ENCODE measurements around the gene ARHGAP32. TPM values are rescaled to one million over a fixed set of nuclear protein-coding genes. Genes with fewer than 3 reads are reported as not detected.

ARHGAP32 gene
- total RNA-seq, 4 donors from 2014 or later: 11.2 to 21.7 (median 18.1) TPM

DNA sequence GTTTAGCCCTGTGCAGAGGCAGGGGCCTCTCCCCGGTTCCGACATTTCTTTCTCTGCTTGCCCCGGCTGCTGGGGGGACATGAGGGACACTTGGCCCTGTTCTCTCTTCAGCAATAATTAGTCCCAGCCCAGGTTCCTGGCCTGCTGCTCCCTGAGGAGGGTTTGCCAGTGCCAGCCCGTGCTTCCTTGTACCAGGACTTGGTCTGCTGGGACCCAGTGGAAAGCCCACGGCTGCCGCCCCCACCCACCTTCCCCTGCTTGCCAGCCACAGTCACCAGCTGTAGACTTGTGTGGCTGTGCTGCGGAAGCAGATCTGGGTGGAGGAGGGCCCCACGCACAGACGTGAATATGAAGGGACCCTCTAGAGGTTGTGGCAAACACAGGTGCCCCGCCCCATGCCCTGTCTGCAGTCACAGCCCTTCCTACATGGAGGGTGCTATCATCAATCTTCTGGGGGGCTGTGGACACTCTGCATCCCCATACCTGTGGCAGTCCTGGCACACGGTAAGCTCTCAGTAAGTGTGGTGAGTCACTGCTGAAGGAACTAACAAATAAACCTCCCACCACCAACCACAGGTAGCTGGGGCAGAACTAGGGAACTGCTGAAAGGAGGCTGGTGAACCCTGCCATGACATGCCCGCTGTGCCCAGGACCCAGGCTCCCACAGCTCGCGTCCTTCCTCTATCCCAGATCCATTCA is 250.4 kb downstream of the ARHGAP32 start:
- no peak for DNase-seq (ENCODE audit: low spot score)
- no peak for ATAC-seq (ENCODE audit: low FRiP score)

GRCh38 chr11:128941110-128941509 is 251.0 kb downstream of the ARHGAP32 start:
- no peak for ATAC-seq (ENCODE audit: low FRiP score)
- no peak for TF ChIP-seq CTCF (IDR thresholded peaks at IDR 0.05)
- DNase-seq (ENCODE audit: low spot score): no peak

More for the DNA sequence above, 250.4 kb downstream of the ARHGAP32 start:
- no peak for TF ChIP-seq CTCF (IDR thresholded peaks at IDR 0.05)

- DNase-seq (ENCODE audit: low spot score): no peak
- no peak for ATAC-seq (ENCODE audit: low FRiP score)
- TF ChIP-seq CTCF (IDR thresholded peaks at IDR 0.05): no peak
Measured at GRCh38 chr11:128940603-128941002, 251.5 kb downstream of the ARHGAP32 start.

DNA sequence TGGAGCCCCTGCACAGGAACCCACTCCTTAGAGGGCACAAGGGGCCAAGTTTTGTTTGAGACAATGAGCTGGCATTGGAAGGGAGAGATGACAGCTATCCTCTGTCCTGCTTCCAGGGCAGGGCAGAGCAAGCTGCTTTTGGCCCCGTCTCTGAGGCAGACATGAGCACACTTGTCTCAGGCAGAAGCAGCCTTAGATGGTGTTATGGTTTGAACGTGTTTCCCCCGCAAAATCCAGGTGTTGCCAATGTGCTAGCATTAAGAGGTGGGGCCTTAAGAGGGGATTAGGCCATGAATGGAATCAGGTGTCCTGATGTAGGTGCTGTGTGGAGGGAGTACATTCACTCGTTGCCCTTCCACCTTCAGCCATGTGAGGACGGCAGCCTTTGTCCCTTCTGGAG is 252.0 kb downstream of the ARHGAP32 start:
- no peak for TF ChIP-seq CTCF (IDR thresholded peaks at IDR 0.05)
- no peak for ATAC-seq (ENCODE audit: low FRiP score)
- DNase-seq (ENCODE audit: low spot score): no peak

GRCh38 chr11:128939591-128939990 is 252.5 kb downstream of the ARHGAP32 start:
- ATAC-seq (ENCODE audit: low FRiP score) (no peak), DNase-seq (ENCODE audit: low spot score) (no peak)
- TF ChIP-seq CTCF (IDR thresholded peaks at IDR 0.05): no peak

GRCh38 chr11:128938156-128938885 is 253.8 kb downstream of the ARHGAP32 start:
- ATAC-seq (ENCODE audit: low FRiP score) (peak; percentile 17), DNase-seq (ENCODE audit: low spot score) (no peak)
- no peak for TF ChIP-seq CTCF (IDR thresholded peaks at IDR 0.05)

- no peak for TF ChIP-seq CTCF (IDR thresholded peaks at IDR 0.05)
- no peak for DNase-seq (ENCODE audit: low spot score)
- no peak for ATAC-seq (ENCODE audit: low FRiP score)
Measured at GRCh38 chr11:128937480-128937879, 254.6 kb downstream of the ARHGAP32 start.
